GM19023 (cell line): ENCODE results near the gene TMEM119.

Source experiments
- ATAC-seq: cut with Tn5 transposase; IDR thresholded peaks from one replicate; pipeline ENCODE4 v1.9.1; 2021; ENCODE audit warnings: mild to moderate bottlenecking, moderate library complexity; ENCODE audit not compliant: unreplicated experiment

TMEM119 gene

DNA sequence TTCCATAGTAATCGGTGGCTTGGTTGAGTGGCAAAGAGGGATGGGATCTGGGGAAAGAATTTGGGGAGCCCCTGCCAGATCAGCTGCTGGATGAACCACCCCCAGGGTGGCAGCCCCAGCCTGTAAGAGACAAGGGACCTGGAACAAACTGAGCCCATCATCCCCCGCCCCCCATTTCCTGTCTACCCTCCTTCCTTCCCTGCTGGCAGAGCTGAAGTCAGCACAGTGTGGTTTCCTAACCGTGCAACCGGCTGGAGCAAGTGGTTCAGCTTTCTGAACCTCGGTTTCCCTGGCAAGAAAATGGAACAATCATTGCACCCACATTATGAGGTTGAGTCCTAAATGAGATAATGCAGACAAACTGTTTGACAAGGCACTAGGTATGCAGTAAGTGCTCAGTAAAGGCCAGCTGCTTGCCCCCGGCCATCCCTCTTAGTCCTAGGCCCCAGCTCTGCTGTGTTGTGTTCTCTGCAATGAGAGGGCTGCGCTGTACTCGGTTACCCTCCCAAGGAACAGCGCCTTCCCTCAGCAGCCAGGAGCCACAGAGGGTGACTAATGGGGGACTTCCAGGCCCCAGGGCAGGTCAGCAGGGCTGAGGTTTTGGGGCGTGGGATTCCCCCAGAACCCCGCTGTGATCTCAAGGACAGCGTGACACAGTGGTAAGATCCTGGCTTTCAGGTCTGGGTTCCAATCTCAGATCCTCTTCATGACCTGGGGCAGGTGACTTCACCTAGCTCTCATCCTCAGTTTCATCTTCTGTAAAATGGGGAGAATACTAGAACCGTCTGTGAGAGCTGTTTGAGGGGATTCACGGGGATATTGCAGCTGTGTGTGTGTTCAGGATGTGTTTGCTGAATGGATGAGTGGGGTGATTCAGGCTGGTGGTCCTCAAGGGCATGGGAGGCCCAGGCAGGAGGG lies 19.3 kb upstream of the TMEM119 start:
- peak; percentile 76 for ATAC-seq

- no peak for ATAC-seq
Measured at GRCh38 chr12:108616359-108616758, 18.5 kb upstream of the TMEM119 start.

DNA sequence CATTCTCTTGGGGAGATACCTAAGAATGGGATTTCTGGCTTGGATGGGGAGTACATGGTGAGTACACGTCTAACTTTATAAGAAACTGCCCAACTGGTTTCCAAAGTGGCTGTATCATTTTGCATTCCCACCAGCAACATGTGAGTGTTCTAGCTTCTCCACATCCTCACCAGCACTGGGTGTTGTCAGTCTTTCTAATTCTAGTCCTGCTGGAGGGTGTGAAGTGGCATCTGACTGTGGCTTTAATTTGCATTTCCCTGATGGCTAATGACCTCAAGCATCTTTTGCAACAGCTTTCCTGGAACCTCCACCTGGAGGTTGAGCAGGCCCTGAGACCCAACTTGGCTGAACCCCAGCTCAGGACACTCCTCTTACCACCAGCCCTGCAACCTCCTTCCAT lies 18.0 kb upstream of the TMEM119 start:
- no peak for ATAC-seq

- no peak for ATAC-seq
Measured at GRCh38 chr12:108614639-108615038, 16.8 kb upstream of the TMEM119 start.

DNA sequence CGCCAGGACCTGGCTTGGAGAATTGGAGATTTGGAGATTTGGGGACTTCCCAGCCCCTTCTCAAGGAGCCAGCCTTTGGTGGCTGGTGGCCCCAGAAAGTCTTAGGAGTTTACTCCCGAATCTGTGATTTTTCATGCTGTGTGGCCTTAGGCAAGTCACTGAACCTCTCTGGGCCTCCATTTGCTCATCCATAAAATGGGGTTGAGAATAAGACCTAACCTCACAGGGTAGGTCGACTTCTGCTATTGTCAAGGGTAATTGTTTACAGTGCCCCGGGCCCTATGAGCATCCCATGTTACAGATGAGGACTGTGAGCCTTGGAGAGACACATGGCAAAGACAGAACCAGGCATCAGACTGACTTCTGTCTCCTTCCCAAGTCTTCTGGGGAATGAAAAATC lies 16.2 kb upstream of the TMEM119 start:
- no peak for ATAC-seq

GRCh38 chr12:108613548-108613947 lies 15.7 kb upstream of the TMEM119 start:
- no peak for ATAC-seq

DNA sequence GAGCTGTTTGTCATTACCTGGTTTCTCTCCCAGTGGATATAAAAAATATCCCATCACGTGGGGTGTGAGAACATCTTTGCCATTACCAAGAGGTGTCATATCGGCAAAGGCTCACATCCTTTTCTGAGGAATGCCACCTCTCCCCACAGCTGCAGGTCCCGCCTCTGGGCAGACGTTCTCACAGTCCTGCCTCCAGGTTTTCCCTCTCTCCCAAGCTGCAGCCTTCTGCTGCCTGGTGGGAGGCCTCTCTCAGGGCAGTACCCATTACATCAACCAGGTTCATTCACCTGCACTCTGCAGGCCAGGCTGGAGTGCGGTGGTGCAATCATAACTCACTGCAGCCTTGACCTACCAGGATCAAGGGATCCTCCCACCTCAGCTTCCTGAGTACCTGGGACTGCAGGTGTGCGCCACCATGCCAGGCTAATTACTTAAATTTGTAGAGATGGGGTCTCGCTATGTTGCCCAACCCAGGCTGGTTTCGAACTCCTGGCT lies 15.0 kb upstream of the TMEM119 start:
- ATAC-seq, result no peak

- no peak for ATAC-seq
Measured at GRCh38 chr12:108611884-108612415, 14.1 kb upstream of the TMEM119 start.

DNA sequence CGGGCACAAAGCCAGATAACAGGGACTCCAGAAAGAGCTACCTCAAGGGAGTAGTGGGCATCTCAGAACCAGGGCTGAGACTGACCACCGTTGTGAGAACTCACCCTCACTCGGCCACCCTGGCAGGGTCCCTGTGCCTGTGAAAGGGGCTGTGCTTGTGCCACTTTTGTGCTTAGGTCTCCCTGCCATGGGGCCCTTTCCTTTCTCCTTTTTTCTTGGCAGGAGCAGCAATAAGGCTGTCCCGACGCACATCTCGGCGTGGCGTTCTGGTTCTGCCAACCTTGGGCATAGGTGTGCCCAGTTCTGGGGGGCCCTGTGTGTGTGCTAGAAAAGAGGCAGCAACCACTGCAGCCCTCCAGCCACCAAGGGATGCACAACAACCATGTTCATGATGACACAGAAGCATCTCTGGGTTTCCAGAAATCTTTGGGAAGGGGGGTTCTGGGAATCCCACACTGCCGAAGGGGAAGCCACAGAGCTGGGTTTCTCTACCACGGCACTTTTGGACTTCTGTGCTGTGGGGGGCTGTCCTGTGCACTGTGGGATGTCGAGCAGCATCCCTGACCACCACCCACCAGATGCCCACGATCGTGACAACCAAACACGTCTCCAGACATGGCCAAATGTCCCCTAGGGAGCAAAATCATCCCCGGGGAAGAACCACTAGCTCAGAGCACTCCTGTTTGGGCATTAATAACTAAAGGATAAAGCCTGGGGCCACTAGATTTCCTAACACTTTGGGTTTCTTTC lies 13.1 kb upstream of the TMEM119 start:
- no peak for ATAC-seq

GRCh38 chr12:108610336-108610815 lies 12.5 kb upstream of the TMEM119 start:
- no peak for ATAC-seq

DNA sequence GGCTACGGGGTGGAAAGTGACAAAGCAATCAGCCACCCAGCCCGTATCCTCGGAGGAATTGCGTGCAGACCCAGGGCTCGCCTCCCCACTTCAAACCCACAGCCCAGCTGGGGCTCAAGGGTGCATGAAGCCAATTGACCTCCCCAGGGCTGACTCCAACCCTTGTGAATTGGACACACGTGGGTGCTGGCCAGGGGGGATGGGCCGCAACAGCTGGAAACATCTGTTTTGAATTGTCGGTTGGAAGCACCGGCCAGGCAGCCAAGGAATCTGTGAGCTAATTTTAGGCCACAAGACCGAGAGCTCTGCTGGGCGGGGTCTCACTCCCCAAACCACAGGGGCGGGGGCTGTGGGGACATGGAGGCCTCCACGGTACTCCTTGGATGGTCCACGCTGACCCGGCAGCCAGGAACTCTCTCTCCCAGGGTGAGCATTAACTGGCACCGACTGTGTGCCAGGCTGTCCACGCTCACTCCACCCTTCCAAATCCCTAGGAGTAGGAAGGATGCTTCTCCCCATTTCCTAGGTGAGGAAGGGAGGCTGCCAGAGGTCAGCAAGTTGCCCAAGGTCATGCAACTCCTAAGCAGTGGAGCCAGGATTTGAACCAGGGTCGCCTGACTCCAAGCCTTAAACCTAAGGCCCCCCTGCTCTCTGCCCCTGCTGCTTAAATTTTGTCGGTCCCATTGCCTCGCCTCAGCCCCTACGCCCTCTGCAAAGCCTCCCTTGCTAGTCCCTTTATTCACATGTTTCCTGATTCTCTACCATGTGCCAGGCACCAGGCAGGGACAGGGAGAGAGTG lies 11.9 kb upstream of the TMEM119 start:
- no peak for ATAC-seq

- ATAC-seq, result no peak
Measured at GRCh38 chr12:108608616-108609015, 10.7 kb upstream of the TMEM119 start.

DNA sequence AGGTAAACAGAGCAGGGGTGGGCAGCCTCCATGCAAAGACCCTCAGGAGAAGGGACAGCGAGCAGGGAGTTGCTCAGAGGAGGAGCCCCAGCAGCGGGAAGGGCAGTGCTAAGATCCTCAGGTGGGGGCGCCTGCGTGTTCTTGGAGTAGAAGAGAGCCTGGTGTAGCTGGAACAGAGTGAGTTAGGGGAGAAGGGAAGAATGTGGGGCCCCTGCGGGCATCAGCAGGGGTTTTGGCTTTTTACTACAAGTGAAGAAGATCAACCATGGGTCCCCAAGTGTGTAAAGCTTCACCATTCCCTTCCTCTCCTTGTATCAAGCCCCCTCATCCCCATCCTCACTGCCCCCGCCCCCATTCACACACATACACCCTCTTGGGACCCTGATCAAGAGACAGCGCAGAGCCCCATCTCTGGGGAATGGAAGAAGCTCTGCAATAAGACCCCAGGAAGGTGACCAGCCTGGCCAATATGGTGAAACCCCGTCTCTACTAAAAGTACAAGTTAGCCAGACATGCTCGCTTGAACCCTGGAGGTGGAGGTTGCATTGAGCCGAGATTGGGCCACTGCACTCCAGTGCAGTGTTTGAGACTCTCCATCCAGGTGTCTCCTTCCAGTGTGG lies 10.2 kb upstream of the TMEM119 start:
- ATAC-seq, result no peak

DNA sequence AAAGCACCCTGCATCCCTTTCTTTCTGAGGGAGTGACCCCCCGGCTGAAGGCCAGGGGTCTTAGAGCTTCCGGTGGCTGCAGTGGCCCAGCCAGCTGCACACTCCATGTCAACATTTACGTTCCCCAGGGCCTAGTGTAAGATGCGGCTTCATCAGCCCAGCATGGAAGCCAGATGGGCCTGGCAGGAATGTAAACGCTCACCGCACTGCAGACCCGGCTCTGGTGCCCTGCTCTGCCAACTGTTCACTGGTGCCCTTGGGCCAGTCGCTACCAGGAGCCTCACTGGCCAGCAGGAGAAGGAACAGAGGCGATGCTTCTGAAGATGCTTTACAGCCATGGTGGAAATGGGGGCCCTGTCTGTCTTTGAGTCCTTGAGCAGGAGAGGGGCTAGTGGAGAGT lies 8.6 kb upstream of the TMEM119 start:
- ATAC-seq, result no peak

- no peak for ATAC-seq
Measured at GRCh38 chr12:108605690-108606406, 8.0 kb upstream of the TMEM119 start.

GRCh38 chr12:108605000-108605689 lies 7.3 kb upstream of the TMEM119 start:
- ATAC-seq, result no peak

DNA sequence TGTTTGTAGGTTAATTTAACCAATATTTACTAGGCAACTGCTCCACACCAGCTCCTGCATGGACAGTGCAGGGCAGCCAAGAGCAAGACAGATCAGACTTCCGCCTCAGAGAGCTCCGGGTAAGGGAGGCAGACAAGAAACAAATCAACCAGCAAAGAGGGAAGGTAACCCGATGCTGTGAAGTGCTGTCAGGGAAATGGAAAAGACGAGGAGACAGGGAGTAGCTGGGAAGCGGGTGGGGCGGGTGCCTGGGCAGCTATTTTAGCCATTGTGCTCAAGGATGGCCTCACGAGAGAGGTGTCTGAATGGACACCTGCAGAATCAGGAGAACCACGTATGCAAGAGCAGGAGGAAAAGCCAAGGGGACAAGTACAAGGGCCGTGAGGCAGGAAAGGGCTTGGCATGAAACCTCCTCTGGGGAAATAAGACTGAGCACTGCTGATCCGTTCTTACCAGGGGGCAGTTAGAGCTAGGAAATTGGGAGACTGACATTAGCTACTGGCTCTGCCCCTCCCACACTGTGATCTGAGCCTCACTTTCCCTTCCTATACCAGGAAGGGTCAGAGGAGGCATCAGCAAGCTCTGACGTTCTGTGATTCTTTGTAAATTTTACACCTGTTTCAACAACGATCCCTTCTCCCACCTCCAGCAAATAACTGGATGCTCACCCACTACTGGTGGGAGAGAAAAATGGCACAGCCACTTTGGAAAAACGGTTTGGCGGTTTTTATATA lies 6.5 kb upstream of the TMEM119 start:
- no peak for ATAC-seq

DNA sequence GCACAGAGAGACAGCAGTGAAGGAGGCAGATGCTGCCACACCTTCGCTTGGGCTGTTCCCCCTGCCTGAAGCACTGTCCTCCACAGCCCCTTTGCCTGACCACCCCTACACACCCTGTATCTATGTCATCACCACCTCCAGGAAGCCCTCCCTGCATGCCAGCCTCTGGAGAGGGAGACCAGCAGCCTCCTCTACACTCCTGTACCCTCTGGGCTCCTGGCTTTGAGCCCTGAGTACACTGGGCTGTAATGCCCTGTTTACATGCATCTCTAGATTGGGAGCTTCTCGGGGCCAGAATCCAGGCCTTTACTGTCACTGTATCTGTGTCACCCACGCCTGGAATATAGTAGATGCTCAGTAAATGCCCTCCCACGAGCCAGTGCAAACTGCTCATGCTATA lies 5.9 kb upstream of the TMEM119 start:
- no peak for ATAC-seq
